ENCODE data around the gene PGAP3.

The PGAP3 gene

DNA sequence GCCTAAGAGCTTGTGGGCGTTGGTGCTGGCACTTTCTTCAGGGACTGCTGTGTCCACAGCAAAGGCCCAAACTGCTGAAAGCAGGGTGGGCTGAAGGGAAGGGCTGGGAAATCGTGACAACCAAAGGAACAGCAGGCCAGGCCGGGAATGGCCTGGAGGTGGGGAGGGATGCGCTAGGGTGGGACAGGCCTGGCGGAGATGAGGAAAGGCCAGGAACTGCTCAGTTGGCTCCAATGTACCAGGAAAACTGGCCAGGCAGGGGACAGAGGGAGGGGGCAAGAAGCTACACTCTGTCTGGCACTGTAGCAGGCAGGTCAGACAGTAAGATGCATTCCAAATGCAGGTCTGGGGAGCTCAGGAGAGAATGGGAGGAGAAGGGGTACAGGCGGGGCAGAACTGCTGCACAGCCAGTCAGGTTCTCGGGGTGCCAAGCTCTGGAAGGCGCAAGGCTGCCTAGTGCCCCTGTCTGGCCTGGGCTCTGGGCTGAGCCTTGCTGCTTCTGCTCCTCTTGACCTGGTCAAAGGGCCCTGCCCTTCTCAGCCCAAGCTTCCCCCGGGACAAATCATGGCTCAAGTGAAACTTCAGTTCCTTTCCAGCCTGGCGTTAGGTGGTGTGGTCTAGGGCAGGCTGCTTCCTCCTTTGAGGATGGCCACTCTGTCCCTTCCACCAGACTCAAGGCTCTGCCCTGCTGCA is 12.3 kb downstream of the PGAP3 start:
- DNase-seq: no peak
- TF ChIP-seq POLR2A (IDR thresholded peaks at IDR 0.05; ENCODE audit: low read length): no peak
- TF ChIP-seq GATA1 (IDR thresholded peaks at IDR 0.05; ENCODE audit: low read depth, low read length): no peak

DNA sequence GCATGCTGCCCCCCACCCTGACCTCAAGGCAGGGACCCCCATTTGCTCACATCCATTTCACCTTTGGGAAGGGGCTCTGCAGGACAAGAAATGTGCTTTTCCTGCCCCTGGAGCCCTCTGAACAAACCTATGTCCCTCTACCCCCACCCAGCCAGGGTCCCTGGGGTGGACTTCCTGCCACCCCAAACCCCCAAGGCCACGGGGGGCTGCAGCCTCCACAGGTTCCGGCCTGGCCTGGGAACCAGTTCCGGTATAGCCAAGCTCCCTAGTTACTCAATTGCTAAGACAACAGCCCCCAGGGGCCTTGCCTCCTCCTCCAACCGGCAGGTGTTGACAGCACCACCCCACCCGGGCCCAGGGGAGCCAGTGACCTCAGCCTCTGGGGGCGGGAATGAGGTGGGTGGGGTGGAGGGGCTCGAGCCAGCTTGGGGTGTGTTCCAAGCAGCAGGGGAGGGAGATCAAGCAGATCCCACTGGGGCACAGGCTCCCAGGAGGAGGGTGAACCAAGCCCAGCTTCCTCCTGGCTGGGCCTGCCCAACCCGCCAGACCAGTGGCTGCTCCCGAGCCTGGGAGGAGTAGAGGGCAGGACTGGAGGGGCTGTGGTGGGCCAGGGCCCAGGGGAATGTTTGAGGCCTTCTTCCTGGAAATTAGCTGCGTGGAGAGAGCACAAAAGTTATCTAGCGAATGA is 13.0 kb downstream of the PGAP3 start:
- TF ChIP-seq POLR2A (IDR thresholded peaks at IDR 0.05; ENCODE audit: low read length) (peak; percentile 29), GATA1 (IDR thresholded peaks at IDR 0.05; ENCODE audit: low read depth, low read length) (no peak)
- DNase-seq: peak; percentile 42 to 57

DNA sequence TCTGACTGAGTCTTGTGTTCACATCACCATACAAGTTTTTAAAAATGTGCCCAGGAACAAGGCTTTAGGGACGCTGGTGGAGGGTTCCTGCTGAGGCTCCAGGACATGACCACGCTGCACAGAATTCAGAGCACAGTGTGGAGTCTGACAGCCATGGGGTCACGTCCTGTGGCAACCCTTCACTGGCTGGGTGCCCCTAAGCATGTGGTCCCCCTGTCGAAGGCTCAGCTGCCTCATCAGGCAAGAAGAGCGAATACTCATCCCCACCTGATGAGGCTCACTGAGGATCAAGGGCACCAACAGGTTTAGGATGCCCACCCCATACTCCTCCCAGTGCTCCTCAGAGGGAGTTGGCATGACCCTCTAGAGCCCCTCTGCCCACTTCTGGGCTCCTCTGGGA is 13.7 kb downstream of the PGAP3 start:
- DNase-seq: no peak
- TF ChIP-seq GATA1 (IDR thresholded peaks at IDR 0.05; ENCODE audit: low read depth, low read length) (no peak), POLR2A (IDR thresholded peaks at IDR 0.05; ENCODE audit: low read length) (no peak)

DNA sequence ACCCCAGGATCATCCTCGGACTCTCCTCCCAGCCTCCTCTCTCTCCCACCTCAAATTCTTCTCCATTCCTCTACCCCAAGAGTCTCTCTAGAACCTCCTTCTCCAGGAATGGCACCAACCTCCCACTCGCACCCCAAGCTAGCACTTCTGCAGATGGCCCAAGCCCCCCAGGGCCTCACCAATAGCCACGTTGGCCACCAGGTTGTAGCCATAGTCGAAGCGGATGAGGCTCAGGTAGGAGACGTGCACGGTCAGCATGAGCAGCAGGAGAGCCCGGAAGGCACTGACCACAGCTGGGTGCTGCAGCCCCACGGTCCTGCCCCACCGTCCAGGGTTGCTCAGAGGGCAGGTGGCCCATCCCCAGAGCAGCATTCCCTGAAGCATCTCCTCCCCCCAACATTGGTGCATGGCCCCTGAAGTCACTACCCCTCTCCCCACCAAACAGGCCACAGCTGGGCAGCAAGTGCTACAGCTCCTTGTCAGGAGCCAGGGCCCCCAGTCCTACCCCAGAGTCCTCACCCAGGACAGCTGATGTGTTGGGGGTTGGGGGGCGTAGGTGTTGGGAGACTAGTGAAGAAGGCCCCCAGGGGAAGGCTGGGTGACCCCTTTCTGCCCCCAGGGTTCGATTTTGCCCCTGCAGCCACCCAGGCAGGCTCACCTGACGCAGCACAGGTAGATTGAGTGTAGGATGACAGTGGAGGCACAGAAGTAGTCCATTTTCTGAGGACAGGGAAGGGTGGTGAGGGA is 14.3 kb downstream of the PGAP3 start:
- TF ChIP-seq GATA1 (IDR thresholded peaks at IDR 0.05; ENCODE audit: low read depth, low read length) (no peak), POLR2A (IDR thresholded peaks at IDR 0.05; ENCODE audit: low read length) (no peak)
- DNase-seq: no peak

- TF ChIP-seq GATA1 (IDR thresholded peaks at IDR 0.05; ENCODE audit: low read depth, low read length) (no peak), POLR2A (IDR thresholded peaks at IDR 0.05; ENCODE audit: low read length) (no peak)
- DNase-seq: no peak
These were observed 15.1 kb downstream of the PGAP3 start for GRCh38 chr17:39672522-39673334.

DNA sequence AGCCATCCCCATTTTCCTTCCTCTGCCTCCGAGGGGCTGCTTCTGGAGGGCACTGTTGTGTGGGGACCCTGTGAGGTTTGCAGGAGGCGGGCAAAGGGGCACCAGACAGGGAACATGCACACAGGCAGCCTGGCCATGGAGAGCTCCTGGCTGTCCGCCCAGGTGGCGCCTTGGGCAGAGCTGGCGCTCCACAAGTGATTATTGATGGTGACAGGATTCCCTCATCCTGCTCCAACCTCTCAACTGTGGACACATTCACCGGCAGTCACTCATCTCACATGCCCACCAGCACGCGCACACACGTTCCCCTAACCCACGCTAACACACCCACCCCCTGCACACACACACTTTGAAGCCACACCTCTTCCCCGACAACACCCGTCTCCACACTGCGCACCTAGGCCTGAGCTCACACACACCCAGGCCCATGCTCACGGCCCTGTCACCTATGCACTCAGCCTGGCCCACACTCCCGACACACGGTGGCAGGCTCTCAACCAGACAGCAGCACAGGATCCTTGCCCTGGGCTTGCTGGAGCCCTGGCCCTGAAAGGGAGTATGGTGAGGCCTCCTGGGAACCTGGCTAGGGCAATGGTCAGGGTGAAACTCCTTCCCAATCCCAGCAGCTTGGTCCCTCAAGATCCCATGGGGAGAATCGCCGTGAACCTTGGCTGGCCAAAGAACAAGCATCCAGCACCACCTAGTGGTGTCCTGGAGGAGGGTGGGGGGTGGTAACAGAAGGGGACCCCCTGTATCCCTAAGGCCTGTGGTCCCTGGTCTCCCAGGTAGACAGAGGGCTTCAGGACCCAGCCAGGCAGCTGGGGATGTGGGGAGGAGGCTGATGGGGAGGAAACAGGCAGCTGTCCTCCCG is 16.0 kb downstream of the PGAP3 start:
- DNase-seq: peak; percentile 39 to 42
- no peak for TF ChIP-seq GATA1 (IDR thresholded peaks at IDR 0.05; ENCODE audit: low read depth, low read length)
- no peak for TF ChIP-seq POLR2A (IDR thresholded peaks at IDR 0.05; ENCODE audit: low read length)

DNA sequence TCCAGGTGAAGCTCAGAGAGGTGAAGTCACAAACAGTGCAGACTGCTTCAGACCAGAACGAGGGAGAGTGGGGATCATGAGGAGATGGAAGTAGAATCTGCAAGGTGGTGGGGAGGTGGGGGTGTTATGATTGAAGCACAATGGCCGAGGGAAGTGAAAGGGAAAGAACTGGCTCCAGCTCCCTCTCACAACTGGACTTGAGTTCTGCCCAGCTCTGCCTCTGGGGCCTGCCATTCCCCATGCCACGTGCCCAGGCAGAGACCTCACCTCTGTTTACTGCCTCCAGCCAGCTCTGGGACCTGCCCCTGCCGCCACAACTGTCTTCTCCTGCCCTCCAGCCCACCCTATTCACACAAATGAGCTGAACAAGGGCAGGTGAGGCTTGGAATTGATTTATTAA is 17.1 kb downstream of the PGAP3 start:
- TF ChIP-seq GATA1 (IDR thresholded peaks at IDR 0.05; ENCODE audit: low read depth, low read length): no peak

GRCh38 chr17:39669897-39670735 is 17.7 kb downstream of the PGAP3 start:
- DNase-seq: no peak
- TF ChIP-seq GATA1 (IDR thresholded peaks at IDR 0.05; ENCODE audit: low read depth, low read length): no peak
- no peak for TF ChIP-seq POLR2A (IDR thresholded peaks at IDR 0.05; ENCODE audit: low read length)

More for the DNA sequence above, 17.1 kb downstream of the PGAP3 start:
- DNase-seq: no peak

GRCh38 chr17:39667945-39668924 is 19.6 kb downstream of the PGAP3 start, which contains the start of gene PNMT:
PNMT (plus strand) TSS chr17:39668453; CDS start chr17:39668476, 23 bp downstream.
- TF ChIP-seq POLR2A (IDR thresholded peaks at IDR 0.05; ENCODE audit: low read length) (peak; percentile 30), GATA1 (IDR thresholded peaks at IDR 0.05; ENCODE audit: low read depth, low read length) (no peak)
- DNase-seq: peak; percentile 87 to 89

GRCh38 chr17:39667262-39667944 is 20.5 kb downstream of the PGAP3 start:
- DNase-seq: peak; percentile 86 to 91
- TF ChIP-seq POLR2A (IDR thresholded peaks at IDR 0.05; ENCODE audit: low read length): peak; percentile 31
- TF ChIP-seq GATA1 (IDR thresholded peaks at IDR 0.05; ENCODE audit: low read depth, low read length): peak; percentile 44
